Activated CD4-positive, alpha-beta T cell treated with anti-CD3 and anti-CD28 coated beads for 48 hours (primary cell): ENCODE results near the gene PAX4.
"Not testable (repeated sequence)": the region's sequence is repeated elsewhere in the genome, so short reads cannot be mapped to it uniquely, and the experiment has no call there.

Source experiments
- DNase-seq: peaks from one replicate; pipeline ENCODE4 v3.0.0-alpha.2; 2020

The PAX4 gene

DNA sequence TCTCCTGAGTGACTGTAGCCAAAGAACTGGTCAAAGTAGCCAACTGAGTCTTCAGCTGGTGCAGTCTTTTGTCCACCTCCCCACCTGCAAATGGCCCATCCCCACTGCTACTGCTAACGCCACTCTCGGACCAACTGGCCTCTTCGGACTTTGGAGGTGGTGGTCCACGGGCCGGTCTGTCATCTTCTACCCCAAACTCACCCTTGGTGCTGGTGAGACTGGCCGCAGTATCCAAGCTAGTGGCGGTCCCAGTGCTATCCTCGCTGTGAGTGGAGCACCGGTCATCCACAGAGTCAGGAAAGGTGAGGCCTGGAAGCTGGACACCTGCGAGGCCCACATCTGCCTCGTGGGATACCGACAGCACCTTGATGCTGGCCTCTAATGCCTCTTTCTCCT lies 33.3 kb downstream of the PAX4 start:
- DNase-seq = no peak

DNA sequence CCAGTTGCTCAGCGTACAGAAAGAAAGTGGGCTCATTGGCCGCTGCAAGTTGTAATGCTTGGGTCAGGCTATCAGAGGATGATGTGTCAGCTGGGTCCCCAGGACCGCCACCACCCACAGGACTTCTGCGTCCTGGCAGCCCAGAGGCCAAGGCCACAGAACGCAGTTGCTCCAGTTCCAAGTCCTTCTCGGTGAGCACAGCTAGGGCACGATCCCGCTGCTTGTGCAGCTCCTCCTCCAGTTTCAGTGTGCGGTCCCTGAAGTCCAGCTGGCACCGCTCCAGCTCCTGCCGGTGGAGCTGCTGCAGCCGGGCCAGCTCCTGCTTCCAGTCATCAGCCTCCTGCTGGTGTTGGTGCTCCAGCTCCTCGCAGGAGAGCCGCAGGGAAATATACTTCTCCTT lies 35.6 kb downstream of the PAX4 start:
- no peak for DNase-seq

DNA sequence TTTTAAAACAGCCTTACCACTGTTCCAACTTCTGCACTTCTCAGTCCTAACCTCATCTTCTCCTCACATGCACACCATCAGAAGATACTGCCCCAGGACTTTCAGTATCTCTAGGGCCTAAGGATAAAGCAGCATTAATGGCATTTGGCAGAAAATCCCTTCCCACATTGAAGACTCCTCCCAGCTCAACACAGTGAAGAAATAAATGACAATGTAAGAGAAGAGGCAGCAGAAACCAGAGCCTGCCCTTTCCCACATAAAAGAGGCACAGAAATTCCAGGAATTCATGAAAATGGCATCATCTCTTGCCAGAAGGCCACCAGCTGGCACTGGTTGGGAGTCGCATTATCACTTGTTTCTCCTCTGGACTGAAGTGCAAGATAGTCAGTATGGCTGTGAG lies 36.2 kb downstream of the PAX4 start:
- no peak for DNase-seq

DNA sequence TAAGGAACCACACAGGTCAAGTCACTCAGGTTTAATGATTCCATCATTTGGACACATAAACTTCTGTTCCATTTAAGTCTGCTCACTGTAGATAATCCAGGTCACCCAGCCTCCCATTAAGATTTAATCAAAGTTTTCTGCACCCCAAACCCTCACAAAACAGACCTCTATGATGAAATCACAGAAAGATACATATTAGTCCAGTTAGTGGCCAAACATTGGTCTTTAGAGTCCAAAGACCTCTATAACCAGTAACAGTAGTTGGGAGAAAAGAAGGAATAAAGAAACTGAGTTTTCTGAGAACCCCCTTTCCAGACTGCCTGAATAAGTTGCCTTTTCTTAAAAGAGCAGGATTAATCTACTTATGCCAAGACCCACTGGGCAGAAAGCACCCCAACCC lies 37.3 kb downstream of the PAX4 start:
- DNase-seq = no peak

DNA sequence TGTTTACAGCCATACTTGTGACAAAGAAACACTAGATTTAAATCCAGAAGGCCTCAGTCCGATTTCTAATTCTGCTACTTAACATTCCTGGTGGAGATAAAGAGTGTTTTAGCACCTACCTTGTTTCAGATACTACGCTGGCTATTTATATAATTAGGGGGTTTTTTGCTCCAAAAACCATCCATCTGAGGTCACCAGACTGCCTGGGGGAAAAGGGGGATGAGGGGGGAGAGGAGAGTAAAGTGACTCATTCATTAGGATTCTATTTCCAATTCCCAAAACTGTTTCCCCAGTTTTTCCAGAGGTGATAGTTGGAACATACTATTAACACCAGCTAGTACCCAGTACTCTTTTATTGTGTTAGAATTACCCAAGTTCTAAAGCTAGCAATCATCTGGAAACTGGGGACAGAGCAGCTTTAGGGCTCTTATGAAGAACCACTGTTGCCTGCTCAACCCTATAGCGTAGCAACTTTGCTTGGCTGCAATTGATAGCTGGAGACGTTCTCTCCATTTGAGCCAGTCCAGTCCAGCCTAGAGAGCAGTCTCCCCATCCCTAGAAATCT lies 39.1 kb downstream of the PAX4 start:
- no peak for DNase-seq

DNA sequence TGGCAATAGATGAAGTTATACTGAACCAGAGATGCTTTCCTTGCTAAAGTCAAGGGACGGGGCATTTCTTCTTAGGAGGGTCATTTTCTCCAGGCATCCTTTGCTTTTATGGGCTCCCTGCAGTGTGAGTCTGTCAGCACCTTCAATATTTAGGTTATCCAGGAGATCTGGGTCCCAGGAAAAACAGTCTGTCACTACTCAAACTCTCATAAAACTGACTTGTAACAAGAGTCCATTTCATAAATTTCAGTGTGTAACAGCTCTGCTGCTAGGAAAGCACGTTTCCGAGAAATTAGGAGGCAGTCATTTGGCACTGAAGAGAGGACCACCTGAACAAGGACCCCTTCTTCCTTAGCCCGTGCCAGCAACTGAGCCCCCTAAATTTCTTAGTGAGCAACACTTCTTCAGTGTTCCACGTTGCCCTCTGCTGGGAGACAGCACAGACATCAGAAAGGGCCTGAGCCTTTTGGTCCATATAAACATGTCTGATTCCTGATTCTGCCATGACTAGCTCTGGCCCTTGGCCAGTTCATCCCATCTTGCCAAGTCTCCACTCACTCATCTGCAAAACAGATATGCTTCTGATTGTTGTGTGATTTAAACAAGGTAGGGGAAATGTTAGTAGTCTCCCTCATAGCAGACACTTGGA lies 39.8 kb downstream of the PAX4 start:
- DNase-seq = no peak

DNA sequence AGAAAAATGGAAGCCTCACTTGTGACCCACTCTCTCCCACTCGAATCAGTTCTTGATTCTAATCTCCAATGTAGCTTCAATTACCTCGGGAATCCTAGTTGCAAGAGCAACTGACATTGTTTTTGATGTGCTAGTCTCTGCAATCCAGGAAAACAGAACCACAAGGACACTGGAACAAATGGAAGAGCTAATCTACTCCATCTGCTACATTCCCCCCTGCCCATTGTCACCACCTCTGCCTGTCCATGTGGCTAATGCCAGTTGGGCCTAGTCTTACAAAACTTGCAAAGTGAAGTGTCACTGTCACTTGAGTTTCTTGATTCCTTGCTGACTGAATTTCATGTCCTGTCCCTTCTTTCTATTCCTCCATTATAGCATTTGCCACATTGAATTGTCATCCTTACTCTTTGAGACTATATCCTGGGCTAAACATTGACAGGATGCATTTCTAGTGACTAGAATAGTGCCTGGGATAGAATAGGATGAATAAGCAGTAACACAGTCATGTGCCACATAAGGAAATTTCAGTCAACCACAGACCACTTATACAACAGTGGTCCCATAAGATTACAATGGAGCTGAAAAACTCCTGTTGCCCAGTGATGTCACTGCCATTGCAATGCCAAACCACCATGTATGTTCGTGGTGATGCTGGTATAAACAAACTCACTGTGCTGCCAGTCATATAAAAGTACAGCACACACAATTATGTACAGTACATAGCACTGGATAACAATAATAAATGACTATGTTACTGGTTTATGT lies 46.0 kb downstream of the PAX4 start:
- no peak for DNase-seq

DNA sequence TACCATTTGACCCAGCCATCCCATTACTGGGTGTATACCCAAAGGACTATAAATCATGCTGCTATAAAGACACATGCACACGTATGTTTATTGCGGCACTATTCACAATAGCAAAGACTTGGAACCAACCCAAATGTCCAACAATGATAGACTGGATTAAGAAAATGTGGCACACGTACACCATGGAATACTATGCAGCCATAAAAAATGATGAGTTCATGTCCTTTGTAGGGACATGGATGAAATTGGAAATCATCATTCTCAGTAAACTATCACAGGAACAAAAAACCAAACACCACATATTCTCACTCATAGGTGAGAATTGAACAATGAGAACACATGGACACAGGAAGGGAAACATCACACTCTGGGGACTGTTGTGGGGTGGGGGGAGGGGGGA lies 49.9 kb downstream of the PAX4 start:
- not testable (repeated sequence) for DNase-seq

DNA sequence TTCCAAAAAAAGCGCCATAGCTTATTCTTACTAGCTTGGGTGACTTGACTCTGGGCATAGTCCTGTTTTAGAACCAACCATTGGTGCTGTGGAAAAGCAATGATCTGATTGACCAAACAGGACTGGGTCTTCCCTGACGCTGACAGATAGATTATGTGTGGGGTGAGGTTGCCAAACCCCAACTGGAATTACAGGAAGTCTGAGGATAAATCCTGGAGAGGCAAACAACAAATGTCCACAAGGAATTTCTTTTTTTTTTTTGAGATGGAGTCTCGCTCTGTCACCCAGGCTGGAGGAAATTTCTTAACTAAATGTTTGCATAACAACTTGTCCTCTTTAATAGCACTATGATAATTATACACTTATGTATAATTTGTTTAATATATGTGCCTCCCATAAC lies 51.7 kb downstream of the PAX4 start:
- DNase-seq = no peak
